Liver (tissue), 9 donors: ENCODE results near the gene RGS14. TPM values are rescaled to one million over a fixed set of nuclear protein-coding genes. Genes with fewer than 3 reads are reported as not detected.

Source experiments
- DNase-seq: peaks from one replicate; pipeline ENCODE4 v3.0.0-alpha.2; 2017; ENCODE audit warnings: low spot score
- H3K27ac ChIP-seq, 2 donors: one replicate each; pipeline ENCODE4 v1.7.0; 2013; ENCODE audit warnings: inconsistent platforms in 2 of 2, low read length in 2 of 2, control low read depth in 1 of 2, low read depth in 1 of 2, mild to moderate bottlenecking in 1 of 2
- H3K27me3 ChIP-seq, 4 donors: one replicate each; pipeline versions ENCODE4 v1.6.1 to v1.7.0; 2013; ENCODE audit warnings: low read length in 3 of 4, inconsistent platforms in 1 of 4, mild to moderate bottlenecking in 1 of 4, moderate library complexity in 1 of 4; ENCODE audit not compliant: control insufficient read depth in 4 of 4, insufficient read depth in 4 of 4
- H3K36me3 ChIP-seq, 4 donors: one replicate each; pipeline versions ENCODE4 v1.6.1 to v1.7.0; 2013; ENCODE audit warnings: low read length in 3 of 4, mild to moderate bottlenecking in 3 of 4, low read depth in 1 of 4, moderate library complexity in 1 of 4; ENCODE audit not compliant: control insufficient read depth in 4 of 4, insufficient read depth in 3 of 4
- H3K4me1 ChIP-seq, 4 donors: one replicate each; pipeline versions ENCODE4 v1.6.1 to v1.7.0; 2013; ENCODE audit warnings: low read length in 3 of 4, mild to moderate bottlenecking in 3 of 4, moderate library complexity in 1 of 4; ENCODE audit not compliant: control insufficient read depth in 4 of 4, insufficient read depth in 4 of 4
- H3K4me3 ChIP-seq, 3 donors: one replicate each; pipeline versions ENCODE4 v1.6.1 to v1.7.0; 2013; ENCODE audit warnings: low read length in 3 of 3, control low read depth in 1 of 3, low read depth in 1 of 3, mild to moderate bottlenecking in 1 of 3
- H3K9ac ChIP-seq, 2 donors: one replicate each; pipeline ENCODE4 v1.7.0; 2013; ENCODE audit warnings: low read length in 2 of 2, mild to moderate bottlenecking in 2 of 2, moderate library complexity in 2 of 2, control low read depth in 1 of 2, low read depth in 1 of 2
- H3K9me3 ChIP-seq, 4 donors: one replicate each; pipeline versions ENCODE4 v1.6.1 to v1.7.0; 2013; ENCODE audit warnings: low read length in 3 of 4; ENCODE audit not compliant: control insufficient read depth in 4 of 4
- EGR1 ChIP-seq, 2 donors: IDR thresholded peaks; 2 replicates each; pipeline ENCODE4 v1.6.1; 2016 to 2018; ENCODE audit warnings: antibody characterized with exemption in 2 of 2, low read depth in 2 of 2
- FOXA1 ChIP-seq: IDR thresholded peaks from 2 replicates; pipeline ENCODE4 v1.6.1; 2016; ENCODE audit warnings: antibody characterized with exemption
- FOXA2 ChIP-seq: IDR thresholded peaks from 2 replicates; pipeline ENCODE4 v1.6.1; 2016; ENCODE audit warnings: antibody characterized with exemption
- GABPA ChIP-seq, 2 donors: IDR thresholded peaks in 1 of 2; conservative IDR thresholded peaks in 1 of 2; 2 replicates each; pipeline ENCODE4 v1.6.1; 2016; ENCODE audit warnings: antibody characterized with exemption in 2 of 2, mild to moderate bottlenecking in 1 of 2, moderate library complexity in 1 of 2
- HNF4A ChIP-seq, 2 donors: conservative IDR thresholded peaks; 2 replicates each; pipeline ENCODE4 v1.6.1; 2016; ENCODE audit warnings: antibody characterized with exemption in 2 of 2, mild to moderate bottlenecking in 2 of 2
- HNF4G ChIP-seq: IDR thresholded peaks from 2 replicates; pipeline ENCODE4 v1.6.1; 2016; ENCODE audit warnings: antibody characterized with exemption
- JUND ChIP-seq, 2 donors: IDR thresholded peaks; 2 replicates each; pipeline ENCODE4 v1.6.1; 2016; ENCODE audit warnings: antibody characterized with exemption in 2 of 2
- MAX ChIP-seq: IDR thresholded peaks from 2 replicates; pipeline ENCODE4 v1.6.1; 2016; ENCODE audit warnings: antibody characterized with exemption
- NR2F2 ChIP-seq: IDR thresholded peaks from 2 replicates; pipeline ENCODE4 v1.6.1; 2016; ENCODE audit warnings: antibody characterized with exemption
- RAD21 ChIP-seq, 2 donors: IDR thresholded peaks; 2 replicates each; pipeline ENCODE4 v1.6.1; 2016; ENCODE audit warnings: antibody characterized with exemption in 2 of 2, mild to moderate bottlenecking in 2 of 2
- RXRA ChIP-seq, 2 donors: IDR thresholded peaks; 2 replicates each; pipeline ENCODE4 v1.6.1; 2017 to 2018; ENCODE audit warnings: antibody characterized with exemption in 2 of 2, mild to moderate bottlenecking in 1 of 2
- SP1 ChIP-seq: IDR thresholded peaks from 2 replicates; pipeline ENCODE4 v1.6.1; 2018; ENCODE audit warnings: antibody characterized with exemption, mild to moderate bottlenecking
- TAF1 ChIP-seq: conservative IDR thresholded peaks from 2 replicates; pipeline ENCODE4 v1.6.1; 2016; ENCODE audit warnings: antibody characterized with exemption, mild to moderate bottlenecking
- YY1 ChIP-seq: IDR thresholded peaks from 2 replicates; pipeline ENCODE4 v1.6.1; 2016; ENCODE audit warnings: antibody characterized with exemption, mild to moderate bottlenecking
- ZBTB33 ChIP-seq: IDR thresholded peaks from 2 replicates; pipeline ENCODE4 v1.6.1; 2016; ENCODE audit warnings: antibody characterized with exemption
- WGBS: extraction: QIAGEN DNeasy Blood & Tissue Kit; methylation state at CpG from one replicate; pipeline ENCODE4 v1.1.7; 2013; 5-methylcytosine and 5-hydroxymethylcytosine counted together
- polyA plus RNA-seq, 2 donors: library from polyadenylated mRNA; stranded (reverse) in 1 of 2; unstranded in 1 of 2; fragments of 200-250 nt in 1 of 2; fragments of >200 nt in 1 of 2; fragmentation: Nextera tagmentation in 1 of 2; extraction: Ambion mirVana in 1 of 2; gene quantifications; one replicate each; pipeline versions ENCODE4 v1.2.1 to v1.2.3, GENCODE V29; 2013 to 2015
- total RNA-seq, 2 donors: library from RNA; depleted of rRNA; stranded (reverse); fragments of >200 nt; gene quantifications; one replicate each; pipeline ENCODE4 v1.2.3, GENCODE V29; 2014
- TF ChIP-seq, protein P1 (sequence below): IDR thresholded peaks from 2 replicates; pipeline ENCODE4 v1.6.1; 2016; ENCODE audit warnings: antibody characterized with exemption, mild to moderate bottlenecking
- donor health status: healthy.
- donor health status: healthy.
- donor health status: healthy.
- donor health status: healthy.
- donor health status: healthy.

RGS14 gene
- total and polyA plus RNA-seq, 4 donors, result 10.2 to 53.8 (median 33.3) TPM

- TF ChIP-seq HNF4G, result peak; percentile 98
- peak; percentile 42 to 59 for TF ChIP-seq RAD21 (IDR thresholded peaks at IDR 0.05)
- peak; percentile 91 to 92 for TF ChIP-seq RXRA (IDR thresholded peaks at IDR 0.05)
- TF ChIP-seq, protein P1, sequence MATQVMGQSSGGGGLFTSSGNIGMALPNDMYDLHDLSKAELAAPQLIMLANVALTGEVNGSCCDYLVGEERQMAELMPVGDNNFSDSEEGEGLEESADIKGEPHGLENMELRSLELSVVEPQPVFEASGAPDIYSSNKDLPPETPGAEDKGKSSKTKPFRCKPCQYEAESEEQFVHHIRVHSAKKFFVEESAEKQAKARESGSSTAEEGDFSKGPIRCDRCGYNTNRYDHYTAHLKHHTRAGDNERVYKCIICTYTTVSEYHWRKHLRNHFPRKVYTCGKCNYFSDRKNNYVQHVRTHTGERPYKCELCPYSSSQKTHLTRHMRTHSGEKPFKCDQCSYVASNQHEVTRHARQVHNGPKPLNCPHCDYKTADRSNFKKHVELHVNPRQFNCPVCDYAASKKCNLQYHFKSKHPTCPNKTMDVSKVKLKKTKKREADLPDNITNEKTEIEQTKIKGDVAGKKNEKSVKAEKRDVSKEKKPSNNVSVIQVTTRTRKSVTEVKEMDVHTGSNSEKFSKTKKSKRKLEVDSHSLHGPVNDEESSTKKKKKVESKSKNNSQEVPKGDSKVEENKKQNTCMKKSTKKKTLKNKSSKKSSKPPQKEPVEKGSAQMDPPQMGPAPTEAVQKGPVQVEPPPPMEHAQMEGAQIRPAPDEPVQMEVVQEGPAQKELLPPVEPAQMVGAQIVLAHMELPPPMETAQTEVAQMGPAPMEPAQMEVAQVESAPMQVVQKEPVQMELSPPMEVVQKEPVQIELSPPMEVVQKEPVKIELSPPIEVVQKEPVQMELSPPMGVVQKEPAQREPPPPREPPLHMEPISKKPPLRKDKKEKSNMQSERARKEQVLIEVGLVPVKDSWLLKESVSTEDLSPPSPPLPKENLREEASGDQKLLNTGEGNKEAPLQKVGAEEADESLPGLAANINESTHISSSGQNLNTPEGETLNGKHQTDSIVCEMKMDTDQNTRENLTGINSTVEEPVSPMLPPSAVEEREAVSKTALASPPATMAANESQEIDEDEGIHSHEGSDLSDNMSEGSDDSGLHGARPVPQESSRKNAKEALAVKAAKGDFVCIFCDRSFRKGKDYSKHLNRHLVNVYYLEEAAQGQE, result peak; percentile 89
- peak in 1 of 2 donors; percentile 41 for TF ChIP-seq EGR1 (IDR thresholded peaks at IDR 0.05; ENCODE audit: low read depth in 2 of 2)
Observed at GRCh38 chr5:177409043-177409801, 51.5 kb downstream of the RGS14 start, which contains the start of gene F12 (continued).

GRCh38 chr5:177410575-177410974 is 52.9 kb downstream of the RGS14 start:
- Histone ChIP-seq H3K36me3 (peaks cover 0 to 5% (median 0%) of the 10 kb centered on the region in 4 donors), H3K9ac (no peak overlapping the region), H3K4me3 (no peak overlapping the region), H3K9me3 (no peaks in the 10 kb centered on the region), H3K27me3 (no peaks in the 10 kb centered on the region), H3K27ac (no peak overlapping the region), H3K4me1 (peaks cover 0 to 41% (median 25%) of the 10 kb centered on the region in 4 donors)
- no peak for DNase-seq
- 89% methylated on average over 3 of the region's 3 CpGs for WGBS
- no peak for TF ChIP-seq FOXA1
- no peak for TF ChIP-seq GABPA (IDR thresholded peaks at IDR 0.05 in 1 of 2, conservative IDR thresholded peaks at IDR 0.05 in 1 of 2)
- no peak for TF ChIP-seq NR2F2
- no peak for TF ChIP-seq JUND (IDR thresholded peaks at IDR 0.05)
- no peak for TF ChIP-seq MAX
- TF ChIP-seq TAF1, result no peak

DNA sequence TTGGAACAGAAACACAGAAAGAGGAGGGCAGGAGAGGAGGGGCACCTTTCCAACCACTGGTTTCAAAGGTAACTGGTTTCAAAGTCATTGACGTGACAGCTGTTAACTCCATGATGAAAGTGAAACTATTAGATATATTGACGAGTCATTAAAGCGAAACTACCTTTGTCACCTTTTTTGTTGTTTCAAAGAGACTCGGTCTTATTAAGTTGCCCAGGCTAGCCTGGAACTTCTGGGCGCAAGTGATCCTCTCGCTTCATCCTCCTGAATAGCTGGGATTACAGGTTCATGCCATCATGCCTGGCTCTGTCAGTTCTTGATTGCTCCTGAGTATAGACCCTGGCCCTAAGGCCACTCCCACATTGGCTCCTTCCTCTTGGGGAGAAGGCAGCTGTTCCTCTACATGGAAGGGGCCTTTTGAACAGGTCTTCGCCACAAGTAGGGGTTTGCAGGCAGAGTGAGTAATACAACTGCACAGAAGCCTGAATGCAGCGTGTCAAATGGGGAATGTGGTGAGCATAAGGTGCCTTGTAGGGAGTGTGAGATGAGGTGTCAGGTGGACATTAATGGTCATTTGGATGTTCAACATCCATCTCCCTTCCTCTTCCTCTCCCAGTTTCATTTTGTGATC is 55.0 kb downstream of the RGS14 start:
- Histone ChIP-seq H3K9me3 (no peaks in the 10 kb centered on the region), H3K4me1 (peaks cover 0 to 28% (median 21%) of the 10 kb centered on the region in 4 donors), H3K27me3 (no peaks in the 10 kb centered on the region), H3K4me3 (peak overlapping the region; percentile 16 to 40 (median 26)), H3K27ac (peak overlapping the region; percentile 86 to 89), H3K36me3 (no peaks in the 10 kb centered on the region), H3K9ac (peak overlapping the region; percentile 28 to 48)
- TF ChIP-seq FOXA1 (no peak), RXRA (IDR thresholded peaks at IDR 0.05) (peak; percentile 89 to 94), EGR1 (IDR thresholded peaks at IDR 0.05; ENCODE audit: low read depth in 2 of 2) (no peak), RAD21 (IDR thresholded peaks at IDR 0.05) (no peak), HNF4A (conservative IDR thresholded peaks at IDR 0.05) (peak; percentile 66 to 69), FOXA2 (no peak), MAX (peak; percentile 41), GABPA (IDR thresholded peaks at IDR 0.05 in 1 of 2, conservative IDR thresholded peaks at IDR 0.05 in 1 of 2) (no peak), TAF1 (no peak), SP1 (peak; percentile 50), NR2F2 (no peak), YY1 (no peak), ZBTB33 (no peak)
- TF ChIP-seq, protein P1, result no peak
- WGBS, result 54% methylated on average over 8 of the region's 8 CpGs
- no peak for DNase-seq
